GM12878 (cell line): Measurements from ENCODE around the gene ENPP4.

Source experiments
- ATF7 ChIP-seq: fragments of 450-650 bp; IDR thresholded peaks from 2 replicates; pipeline ENCODE4 v1.6.1; 2016; ENCODE audit warnings: low read depth, mild to moderate bottlenecking
- CBFB ChIP-seq: IDR thresholded peaks from 2 replicates; pipeline ENCODE4 v1.6.1; 2016; ENCODE audit warnings: antibody characterized with exemption, low read depth
- CTCF ChIP-seq, 3 experiments: IDR thresholded peaks in 2 of 3; conservative IDR thresholded peaks in 1 of 3; 2 replicates each; pipeline ENCODE4 v1.5.1; 2011; ENCODE audit warnings: low read depth in 3 of 3, low read length in 3 of 3, mild to moderate bottlenecking in 3 of 3, control low read depth in 2 of 3, moderate library complexity in 2 of 3, inconsistent platforms in 1 of 3, mixed read lengths in 1 of 3; ENCODE audit not compliant: control insufficient read depth in 2 of 3, insufficient read depth in 1 of 3; ENCODE audit errors: extremely low read depth in 1 of 3
- EZH2 ChIP-seq: IDR thresholded peaks from 2 replicates; pipeline ENCODE4 v1.6.1; 2012; ENCODE audit warnings: low read depth, mild to moderate bottlenecking, control low read depth, inconsistent platforms, low read length, borderline replicate concordance; ENCODE audit not compliant: control insufficient read depth
- HDGF ChIP-seq: fragments of 450-650 bp; IDR thresholded peaks from 2 replicates; pipeline ENCODE4 v1.6.1; 2016; ENCODE audit warnings: antibody characterized with exemption
- IKZF1 ChIP-seq: fragments of 450-650 bp; conservative IDR thresholded peaks from 2 replicates; pipeline ENCODE4 v1.6.1; 2017; ENCODE audit warnings: antibody characterized with exemption, mild to moderate bottlenecking
- NFYA ChIP-seq: IDR thresholded peaks from 2 replicates; pipeline ENCODE4 v1.6.1; 2011; ENCODE audit warnings: low read depth, mild to moderate bottlenecking, low read length, improper control_type of control experiment, borderline replicate concordance
- ZBED1 ChIP-seq: IDR thresholded peaks from 2 replicates; pipeline ENCODE4 v1.6.1; 2016; ENCODE audit warnings: borderline replicate concordance
- TF ChIP-seq, protein P1 (sequence below): fragments of 450-650 bp; conservative IDR thresholded peaks from 2 replicates; pipeline ENCODE4 v1.6.1; 2017; ENCODE audit warnings: mild to moderate bottlenecking, moderate library complexity
- TF ChIP-seq, protein P2 (sequence below): IDR thresholded peaks from 2 replicates; pipeline ENCODE4 v1.6.1; 2011; ENCODE audit warnings: low read depth, low read length, improper control_type of control experiment, borderline replicate concordance

DNA sequence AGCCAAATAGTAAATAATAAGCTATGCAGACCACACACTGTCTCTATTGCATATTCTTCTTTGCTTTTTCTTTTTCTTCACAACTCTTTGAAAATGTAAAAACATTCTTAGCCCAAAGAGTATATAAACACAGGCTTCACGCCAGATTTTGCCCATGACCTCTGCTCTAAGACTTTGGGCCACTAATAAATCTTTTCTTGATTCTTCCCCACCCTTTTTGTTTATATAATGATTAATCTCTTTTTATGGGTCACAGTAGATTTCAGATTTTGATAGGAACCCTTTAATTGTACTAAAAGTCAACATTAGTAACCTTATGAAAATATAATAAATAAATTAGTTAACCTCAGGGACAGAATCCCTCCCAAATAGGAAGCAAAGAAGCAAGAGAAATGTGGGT is 56.8 kb downstream of the ENPP4 start:
- TF ChIP-seq EZH2 (no peak), HDGF (no peak), NFYA (no peak), ATF7 (no peak), ZBED1 (no peak), IKZF1 (no peak), CBFB (no peak), CTCF (IDR thresholded peaks at IDR 0.05 in 2 of 3, conservative IDR thresholded peaks at IDR 0.05 in 1 of 3; ENCODE audit: control insufficient read depth in 2 of 3, extremely low read depth in 1 of 3, insufficient read depth in 1 of 3, low read depth in 3 of 3, low read length in 3 of 3) (no peak)
- TF ChIP-seq, protein P1, sequence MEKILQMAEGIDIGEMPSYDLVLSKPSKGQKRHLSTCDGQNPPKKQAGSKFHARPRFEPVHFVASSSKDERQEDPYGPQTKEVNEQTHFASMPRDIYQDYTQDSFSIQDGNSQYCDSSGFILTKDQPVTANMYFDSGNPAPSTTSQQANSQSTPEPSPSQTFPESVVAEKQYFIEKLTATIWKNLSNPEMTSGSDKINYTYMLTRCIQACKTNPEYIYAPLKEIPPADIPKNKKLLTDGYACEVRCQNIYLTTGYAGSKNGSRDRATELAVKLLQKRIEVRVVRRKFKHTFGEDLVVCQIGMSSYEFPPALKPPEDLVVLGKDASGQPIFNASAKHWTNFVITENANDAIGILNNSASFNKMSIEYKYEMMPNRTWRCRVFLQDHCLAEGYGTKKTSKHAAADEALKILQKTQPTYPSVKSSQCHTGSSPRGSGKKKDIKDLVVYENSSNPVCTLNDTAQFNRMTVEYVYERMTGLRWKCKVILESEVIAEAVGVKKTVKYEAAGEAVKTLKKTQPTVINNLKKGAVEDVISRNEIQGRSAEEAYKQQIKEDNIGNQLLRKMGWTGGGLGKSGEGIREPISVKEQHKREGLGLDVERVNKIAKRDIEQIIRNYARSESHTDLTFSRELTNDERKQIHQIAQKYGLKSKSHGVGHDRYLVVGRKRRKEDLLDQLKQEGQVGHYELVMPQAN = no peak
- TF ChIP-seq, protein P2, sequence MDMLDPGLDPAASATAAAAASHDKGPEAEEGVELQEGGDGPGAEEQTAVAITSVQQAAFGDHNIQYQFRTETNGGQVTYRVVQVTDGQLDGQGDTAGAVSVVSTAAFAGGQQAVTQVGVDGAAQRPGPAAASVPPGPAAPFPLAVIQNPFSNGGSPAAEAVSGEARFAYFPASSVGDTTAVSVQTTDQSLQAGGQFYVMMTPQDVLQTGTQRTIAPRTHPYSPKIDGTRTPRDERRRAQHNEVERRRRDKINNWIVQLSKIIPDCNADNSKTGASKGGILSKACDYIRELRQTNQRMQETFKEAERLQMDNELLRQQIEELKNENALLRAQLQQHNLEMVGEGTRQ = no peak
